Psoas muscle (tissue), 8 donors: ENCODE results near the gene B4GALT1. TPM values are rescaled to one million over a fixed set of nuclear protein-coding genes. Genes with fewer than 3 reads are reported as not detected.
A peak's percentile ranks its signal among the peaks of the same experiment; 100 is the strongest.

ENCODE experiments used
- ATAC-seq, 4 donors: fragments of 200-7000 bp; cut with Tn5 transposase; one replicate each; pipeline ENCODE4 v1.9.1; 2020; ENCODE audit warnings: moderate library complexity in 3 of 4, mild to moderate bottlenecking in 2 of 4
- DNase-seq, 2 donors: peaks; one replicate each; pipeline ENCODE4 v3.0.0-alpha.2; 2020
- H3K27ac ChIP-seq: fragments of 200-600 bp; one replicate; pipeline ENCODE4 v1.8.0; 2022
- H3K27me3 ChIP-seq, 3 donors: fragments of 200-600 bp in 1 of 3; one replicate each; pipeline versions ENCODE4 v1.6.1 to v1.8.0; 2013 to 2022; ENCODE audit warnings: low read length in 2 of 3, mild to moderate bottlenecking in 2 of 3, moderate library complexity in 1 of 3; ENCODE audit not compliant: insufficient read depth in 3 of 3
- H3K36me3 ChIP-seq, 2 donors: fragments of 200-600 bp in 1 of 2; one replicate each; pipeline versions ENCODE4 v1.6.1 to v1.8.0; 2013 to 2022; ENCODE audit warnings: low read depth in 1 of 2, mild to moderate bottlenecking in 1 of 2, moderate library complexity in 1 of 2; ENCODE audit not compliant: insufficient read depth in 1 of 2
- H3K4me1 ChIP-seq: fragments of 200-600 bp; one replicate; pipeline ENCODE4 v1.8.0; 2022
- H3K4me3 ChIP-seq: fragments of 200-600 bp; one replicate; pipeline ENCODE4 v1.8.0; 2022; ENCODE audit warnings: mild to moderate bottlenecking
- H3K9me3 ChIP-seq: fragments of 200-600 bp; one replicate; pipeline ENCODE4 v1.8.0; 2022
- WGBS, 3 donors: extraction: QIAGEN DNeasy Blood & Tissue Kit; methylation state at CpG; one replicate each; pipeline versions ENCODE4 v1.1.6 to v1.1.7; 2013; 5-methylcytosine and 5-hydroxymethylcytosine counted together
- intact Hi-C, 2 donors: fragments of 100-400 bp; cut with DNase I; formaldehyde crosslinking; loops; one replicate each; pipeline versions ENCODE4 v1.11.0 to v1.14.2; 2022
- polyA plus RNA-seq, 3 donors: library from polyadenylated mRNA; stranded (reverse); fragments of 200-250 nt; gene quantifications; one replicate each; pipeline ENCODE4 v1.2.3, GENCODE V29; 2013
- total RNA-seq, 4 donors: library from RNA; stranded (reverse); fragmentation: NEBNext Ultra II Directional in 2 of 4; extraction: Animal tissue kit (Norgen Biotek cat#: 25700) in 2 of 4; gene quantifications; one replicate each; pipeline versions ENCODE4 v1.2.1 to v1.2.4, GENCODE V29; 2021 to 2023
- TF ChIP-seq, protein P1 (sequence below): fragments of 200-600 bp; IDR thresholded peaks from one replicate; pipeline ENCODE4 v1.8.0; 2022; ENCODE audit warnings: antibody characterized with exemption
- donor health status: healthy with polysubstance abuse.
- donor health status: DM: no; HTN: no; CAD: no; lungs with moderate emphysema.
- donor health status: Bipolar disorder and iron deficiency.
- donor health status: healthy.
- donor health status: DM: yes; HTN: yes; CAD: no.
- donor health status: DM: no; HTN: no; CAD: no.
- donor health status: DM: no; HTN: no; CAD: no.
- donor health status: DM: yes; HTN: yes; CAD: no.

The B4GALT1 gene
- total and polyA plus RNA-seq, 7 donors: 13.0 to 28.1 (median 22.3) TPM

DNA sequence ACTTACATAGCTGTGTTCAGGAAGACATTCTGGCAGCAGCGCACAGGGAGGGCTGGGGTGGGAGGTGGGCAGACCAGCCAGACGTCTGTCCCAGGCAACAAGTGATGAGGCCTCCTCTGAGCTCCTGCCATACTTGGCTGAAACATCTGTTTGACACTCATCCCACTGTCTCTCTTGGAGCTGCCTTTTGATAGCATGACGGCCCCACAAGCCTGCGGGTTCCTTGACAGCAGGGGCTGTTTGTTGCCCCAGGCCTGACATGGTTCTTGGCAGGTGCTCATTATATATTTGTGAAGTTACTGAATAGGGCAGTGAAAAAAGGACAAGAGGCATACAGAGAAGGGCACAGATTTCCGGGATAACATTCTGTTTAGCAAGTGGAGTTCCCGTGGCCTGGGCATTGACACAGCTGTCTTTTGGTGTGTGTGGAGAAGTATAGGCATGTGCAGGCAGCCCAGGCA is 22.2 kb upstream of the B4GALT1 start:
- no peak overlapping the region for H3K4me3 ChIP-seq
- no peak overlapping the region for H3K27ac ChIP-seq
- no peaks in the 10 kb centered on the region for H3K9me3 ChIP-seq
- H3K4me1 ChIP-seq: peaks cover 24% of the 10 kb centered on the region
- H3K36me3 ChIP-seq: no peaks in the 10 kb centered on the region
- intact Hi-C loops: no loop called here
- ATAC-seq: no peak
- TF ChIP-seq, protein P1, sequence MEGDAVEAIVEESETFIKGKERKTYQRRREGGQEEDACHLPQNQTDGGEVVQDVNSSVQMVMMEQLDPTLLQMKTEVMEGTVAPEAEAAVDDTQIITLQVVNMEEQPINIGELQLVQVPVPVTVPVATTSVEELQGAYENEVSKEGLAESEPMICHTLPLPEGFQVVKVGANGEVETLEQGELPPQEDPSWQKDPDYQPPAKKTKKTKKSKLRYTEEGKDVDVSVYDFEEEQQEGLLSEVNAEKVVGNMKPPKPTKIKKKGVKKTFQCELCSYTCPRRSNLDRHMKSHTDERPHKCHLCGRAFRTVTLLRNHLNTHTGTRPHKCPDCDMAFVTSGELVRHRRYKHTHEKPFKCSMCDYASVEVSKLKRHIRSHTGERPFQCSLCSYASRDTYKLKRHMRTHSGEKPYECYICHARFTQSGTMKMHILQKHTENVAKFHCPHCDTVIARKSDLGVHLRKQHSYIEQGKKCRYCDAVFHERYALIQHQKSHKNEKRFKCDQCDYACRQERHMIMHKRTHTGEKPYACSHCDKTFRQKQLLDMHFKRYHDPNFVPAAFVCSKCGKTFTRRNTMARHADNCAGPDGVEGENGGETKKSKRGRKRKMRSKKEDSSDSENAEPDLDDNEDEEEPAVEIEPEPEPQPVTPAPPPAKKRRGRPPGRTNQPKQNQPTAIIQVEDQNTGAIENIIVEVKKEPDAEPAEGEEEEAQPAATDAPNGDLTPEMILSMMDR: no peak
- no peaks in the 10 kb centered on the region for H3K27me3 ChIP-seq
- no peak for DNase-seq
- WGBS, 3 donors: 42 to 56% (median 52%) methylated on average over 6 of the region's 6 CpGs

DNA sequence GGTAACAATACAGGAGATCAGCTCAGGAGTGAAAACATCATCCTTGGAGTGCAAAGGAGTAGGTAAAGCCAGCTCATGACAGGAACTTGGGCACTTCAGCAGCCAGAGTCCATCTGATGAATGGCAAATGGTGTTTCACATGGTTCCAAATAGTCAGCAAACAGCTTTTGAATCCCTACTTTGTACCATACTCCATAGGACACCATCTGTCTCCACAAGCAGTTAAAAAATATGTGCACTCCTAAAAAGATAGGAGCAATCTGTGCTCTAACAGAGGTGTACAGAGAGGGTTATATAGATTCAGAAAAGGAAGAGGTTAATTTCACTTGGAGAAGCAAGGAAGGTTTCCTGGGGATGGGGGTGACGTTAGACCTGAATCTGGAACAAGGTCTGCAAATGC is 21.6 kb upstream of the B4GALT1 start:
- no peaks in the 10 kb centered on the region for H3K9me3 ChIP-seq
- WGBS, 3 donors: 73 to 85% (median 85%) methylated on average over 1 of the region's 1 CpG
- DNase-seq: no peak
- no peaks in the 10 kb centered on the region for H3K27me3 ChIP-seq
- TF ChIP-seq, protein P1: no peak
- no peak overlapping the region for H3K27ac ChIP-seq
- intact Hi-C loops: no loop called here
- no peak overlapping the region for H3K4me3 ChIP-seq
- peaks cover 24% of the 10 kb centered on the region for H3K4me1 ChIP-seq
- H3K36me3 ChIP-seq: no peaks in the 10 kb centered on the region
- no peak for ATAC-seq

DNA sequence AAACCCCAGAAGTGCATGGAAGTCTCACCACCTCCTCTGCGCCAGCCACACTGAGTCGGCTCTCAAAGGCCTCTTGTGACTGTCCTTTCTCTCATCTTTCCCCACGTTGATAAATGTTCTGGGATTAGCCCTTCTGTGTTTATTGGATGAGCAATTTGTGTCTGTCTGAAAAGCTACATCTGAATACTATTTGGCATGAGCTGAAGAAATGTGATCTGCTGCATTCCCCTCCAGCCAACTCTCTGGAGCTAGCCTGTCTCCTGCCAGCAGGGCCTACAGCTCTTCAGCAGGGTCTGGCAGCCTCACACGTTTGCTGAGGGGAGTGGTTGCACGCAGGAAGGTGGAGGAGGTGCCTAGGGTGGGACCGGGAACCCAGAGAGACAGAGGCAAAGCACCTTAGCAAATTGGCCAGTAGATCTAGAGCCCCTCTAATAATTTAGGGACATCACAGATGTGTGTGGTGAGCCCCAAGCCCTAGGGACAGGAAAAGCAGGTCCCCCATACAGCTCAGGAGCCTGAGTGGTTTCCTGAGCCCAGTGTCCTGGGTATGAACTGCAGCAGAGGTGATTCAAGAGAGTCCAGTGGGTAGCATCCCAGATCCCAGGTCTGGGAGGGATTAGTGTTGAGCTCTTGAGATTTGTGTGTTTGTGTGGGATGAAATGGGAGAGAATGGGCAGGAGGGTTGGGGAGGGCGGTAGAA is 20.5 kb upstream of the B4GALT1 start:
- TF ChIP-seq, protein P1: no peak
- H3K4me3 ChIP-seq: no peak overlapping the region
- intact Hi-C loops: no loop called here
- no peaks in the 10 kb centered on the region for H3K36me3 ChIP-seq
- no peaks in the 10 kb centered on the region for H3K27me3 ChIP-seq
- peak overlapping the region; percentile 67 for H3K27ac ChIP-seq
- 30 to 44% (median 31%) methylated on average over 7 of the region's 7 CpGs for WGBS, 3 donors
- H3K9me3 ChIP-seq: no peaks in the 10 kb centered on the region
- H3K4me1 ChIP-seq: peaks cover 24% of the 10 kb centered on the region
- DNase-seq (peak; percentile 54 to 82), ATAC-seq (peak; percentile 91 to 94 (median 91))

DNA sequence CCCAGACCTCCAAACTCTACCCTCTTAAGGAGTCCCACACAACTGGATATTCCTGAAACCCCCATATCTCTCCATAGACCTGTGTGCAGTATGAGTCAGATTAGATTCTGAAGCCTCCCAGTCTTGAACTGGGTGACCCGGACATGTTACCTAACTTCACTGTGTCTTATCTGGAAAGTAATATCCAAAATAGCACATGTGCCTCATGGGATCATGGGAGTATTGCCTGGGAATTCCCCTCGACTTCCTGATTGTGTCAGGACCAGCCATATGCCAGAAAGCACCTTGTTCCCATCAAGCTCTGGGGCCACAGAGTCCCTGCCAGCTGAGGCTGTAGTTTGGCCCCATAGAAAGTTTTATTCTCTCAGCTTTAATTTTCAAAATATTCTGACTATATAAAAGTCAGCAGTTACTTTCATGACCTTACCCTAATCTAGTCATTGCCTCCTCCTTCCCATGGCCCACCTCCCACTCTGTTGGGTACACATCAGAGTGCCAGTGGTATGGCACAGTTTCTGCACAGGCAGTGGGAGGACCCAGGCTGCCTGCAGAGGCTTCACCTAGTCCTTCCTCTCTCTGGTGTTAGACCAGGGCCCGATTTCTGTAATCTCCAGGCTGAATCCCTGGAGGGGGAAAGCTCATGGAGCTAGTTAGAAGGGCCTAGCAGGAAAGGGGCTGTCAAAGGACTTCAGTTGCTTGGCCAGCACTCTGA is 19.5 kb upstream of the B4GALT1 start:
- WGBS, 3 donors: 27 to 39% (median 32%) methylated on average over 3 of the region's 3 CpGs
- DNase-seq (no peak), ATAC-seq (peak; percentile 28 to 72 (median 66))
- Histone ChIP-seq H3K27me3 (no peaks in the 10 kb centered on the region), H3K4me1 (peaks cover 24% of the 10 kb centered on the region), H3K4me3 (peak overlapping the region; percentile 5), H3K36me3 (no peaks in the 10 kb centered on the region), H3K27ac (peak overlapping the region; percentile 67), H3K9me3 (no peaks in the 10 kb centered on the region)
- intact Hi-C loops: no loop called here
- TF ChIP-seq, protein P1: no peak
